Measurements from ENCODE around the gene STAMBP.
"Not testable (repeated sequence)": the region's sequence is repeated elsewhere in the genome, so short reads cannot be mapped to it uniquely, and the experiment has no call there.

The STAMBP gene

DNA sequence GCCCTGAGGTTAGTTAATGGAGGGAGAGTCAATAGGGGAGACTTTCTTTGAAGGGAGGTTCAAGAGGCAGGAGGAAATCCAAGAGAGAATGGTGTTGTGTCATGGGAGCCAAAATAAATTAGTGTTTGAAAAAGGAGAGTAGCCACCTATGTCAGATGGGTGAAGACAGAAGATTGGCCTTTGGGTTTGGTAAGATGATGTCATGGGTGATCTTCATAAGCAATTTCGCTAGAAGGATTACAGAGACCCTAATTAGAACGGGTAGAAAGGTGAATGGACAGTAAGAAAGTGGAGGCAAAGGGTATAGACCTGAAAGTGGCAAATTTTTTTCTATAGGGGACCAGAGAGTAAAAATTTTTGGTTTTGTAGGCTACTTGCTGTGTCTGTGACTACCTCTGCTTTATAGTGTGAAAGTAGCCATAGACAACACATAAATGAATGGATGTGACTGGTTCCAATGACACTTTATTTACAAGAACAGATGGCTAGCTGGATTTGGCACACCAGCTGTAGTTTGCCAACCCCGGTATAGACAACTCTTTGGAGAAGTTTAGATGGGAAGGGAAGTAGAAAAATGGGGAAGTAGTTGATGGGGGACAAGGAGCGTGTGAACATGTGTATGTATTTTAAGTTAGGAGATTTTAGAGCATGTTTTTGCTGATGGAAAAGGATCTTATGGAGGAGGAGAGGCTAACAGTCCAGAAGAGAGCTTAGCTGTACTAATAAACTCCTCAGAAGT lies 9.3 kb downstream of the STAMBP start:
- DNase-seq (ENCODE audit: low read depth), result no peak

DNA sequence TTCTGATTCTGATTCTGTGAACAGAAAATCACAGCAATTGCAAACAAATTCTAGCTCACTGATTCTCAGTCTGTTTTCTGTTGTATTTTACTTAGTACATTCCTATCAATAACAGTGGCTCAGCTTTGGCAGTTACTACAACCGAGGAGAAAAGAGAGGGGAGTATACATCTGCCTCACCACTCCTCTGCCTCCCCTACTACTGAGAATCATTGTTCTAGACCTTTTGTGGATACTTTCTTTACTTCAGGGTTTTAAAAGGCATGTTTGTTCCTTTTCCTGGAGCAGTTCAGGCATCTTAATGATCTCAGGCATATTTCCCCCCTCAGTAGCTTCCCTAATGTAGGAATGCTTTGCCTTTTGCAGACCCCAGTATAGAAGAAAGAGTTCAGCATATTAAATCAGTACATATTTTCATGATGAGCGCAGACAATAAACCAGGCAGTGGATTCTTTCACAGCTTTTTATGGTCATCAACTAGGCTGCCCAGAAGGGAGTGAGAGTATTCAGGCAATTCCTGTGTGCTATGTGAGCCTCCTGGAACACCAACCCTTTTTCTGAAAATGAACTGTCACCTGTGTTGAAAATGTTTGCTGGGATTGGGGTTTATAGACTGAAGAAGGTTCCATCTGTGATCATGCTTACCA lies 10.3 kb downstream of the STAMBP start:
- no peak for DNase-seq (ENCODE audit: low read depth)

DNA sequence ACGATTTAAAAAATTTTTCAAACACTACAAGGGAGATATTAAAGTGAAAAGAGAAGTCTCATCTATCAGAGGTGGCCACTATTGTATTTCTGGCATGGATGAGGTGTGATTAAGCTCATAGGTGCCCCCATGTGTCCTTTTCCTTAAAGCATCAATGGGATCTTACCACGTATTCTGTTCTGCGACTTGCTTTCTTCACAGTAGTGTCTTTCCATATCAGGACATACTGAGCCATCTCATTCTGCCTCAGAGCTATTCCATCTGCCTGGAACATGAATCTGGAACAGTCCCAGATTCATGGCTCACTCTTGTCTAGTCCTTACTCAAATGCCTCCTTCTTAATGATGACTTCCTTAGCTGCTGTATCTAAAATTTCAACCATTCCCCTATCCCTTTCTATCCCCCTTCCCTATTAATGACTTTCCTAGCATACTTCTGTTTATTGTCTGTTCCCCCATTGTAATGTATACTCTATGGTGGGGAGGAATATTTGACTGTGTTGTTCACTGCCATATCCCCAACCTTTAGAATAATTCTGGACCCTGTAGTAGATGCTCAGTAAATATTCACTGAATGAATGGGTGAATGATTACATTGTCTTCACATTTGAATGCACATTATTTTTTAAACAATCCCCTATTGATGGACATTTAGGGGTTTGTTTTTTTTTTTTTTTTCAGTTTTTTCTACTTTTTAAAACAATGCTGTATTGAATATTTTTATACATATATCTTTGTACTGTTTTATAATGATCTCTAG lies 11.1 kb downstream of the STAMBP start:
- DNase-seq (ENCODE audit: low read depth), result no peak

DNA sequence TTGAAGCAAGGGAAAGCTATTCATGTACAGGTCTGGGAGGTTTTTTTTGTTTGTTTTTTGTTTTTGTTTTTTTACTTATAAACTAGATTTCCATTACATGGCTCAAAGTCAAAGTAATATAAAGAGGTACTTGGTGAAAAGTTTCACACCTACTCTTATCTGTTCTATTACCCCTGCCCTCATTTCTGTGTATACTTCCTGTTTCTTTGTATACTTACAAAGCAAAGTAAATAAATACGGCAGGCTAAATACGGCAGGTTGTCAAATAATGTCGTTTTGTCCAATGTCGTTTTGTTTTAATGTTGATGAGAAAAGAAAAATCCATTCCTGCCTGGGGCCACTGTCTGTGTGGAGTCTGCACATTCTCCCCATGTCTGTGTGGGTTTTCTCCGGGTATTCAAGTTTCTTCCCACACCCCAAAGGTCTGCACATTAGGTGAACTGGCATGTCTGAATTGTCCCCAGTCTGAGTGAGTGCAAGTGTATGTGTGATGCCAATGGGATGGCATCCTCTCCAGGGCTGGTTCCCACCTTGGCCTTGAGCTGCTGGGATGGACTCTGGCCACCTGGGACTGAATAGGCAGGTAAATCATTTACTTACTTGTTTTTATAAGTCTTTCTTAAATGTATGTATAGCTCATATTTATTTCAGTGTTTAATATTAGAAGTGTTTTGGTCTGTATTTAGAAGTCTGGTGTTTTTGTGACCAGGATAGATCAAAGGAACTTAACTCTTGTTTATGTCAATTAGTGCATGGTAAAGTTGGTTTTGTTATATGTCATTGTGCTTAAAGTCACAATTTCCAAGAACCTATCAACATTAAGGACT lies 13.4 kb downstream of the STAMBP start:
- no peak for DNase-seq (ENCODE audit: low read depth)

DNA sequence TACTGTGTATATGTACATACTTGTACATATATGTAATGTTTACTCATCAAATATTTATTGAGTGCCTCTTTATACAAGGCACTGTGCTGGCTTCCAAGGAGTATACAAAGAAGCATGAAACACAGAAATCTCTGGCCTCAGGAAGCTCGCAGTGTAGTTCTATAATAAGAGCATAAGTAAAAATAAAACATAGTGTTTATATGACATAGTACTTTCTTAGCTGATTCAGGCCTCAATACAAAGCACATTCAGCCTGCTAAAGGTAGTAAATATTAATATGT lies 13.9 kb downstream of the STAMBP start:
- no peak for DNase-seq (ENCODE audit: low read depth)

DNA sequence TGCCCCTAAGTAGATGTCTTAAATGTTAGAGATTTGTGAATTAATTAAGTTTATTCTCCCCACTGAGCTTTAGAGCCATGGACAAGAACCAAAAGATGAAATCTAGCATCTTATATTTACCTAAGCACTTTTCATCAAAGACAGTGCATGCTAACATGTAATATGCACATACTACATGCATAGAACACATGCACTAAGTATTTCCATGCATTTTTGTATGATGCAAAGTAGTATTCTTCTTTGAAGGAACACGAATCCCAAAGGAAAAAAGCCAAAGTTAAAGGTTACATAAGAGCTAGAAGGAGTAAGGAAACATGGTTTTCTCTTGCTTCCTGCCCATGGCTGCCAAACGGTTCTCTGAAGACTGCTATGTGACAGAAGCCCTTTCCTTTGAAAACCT lies 15.3 kb downstream of the STAMBP start:
- no peak for DNase-seq (ENCODE audit: low read depth)

DNA sequence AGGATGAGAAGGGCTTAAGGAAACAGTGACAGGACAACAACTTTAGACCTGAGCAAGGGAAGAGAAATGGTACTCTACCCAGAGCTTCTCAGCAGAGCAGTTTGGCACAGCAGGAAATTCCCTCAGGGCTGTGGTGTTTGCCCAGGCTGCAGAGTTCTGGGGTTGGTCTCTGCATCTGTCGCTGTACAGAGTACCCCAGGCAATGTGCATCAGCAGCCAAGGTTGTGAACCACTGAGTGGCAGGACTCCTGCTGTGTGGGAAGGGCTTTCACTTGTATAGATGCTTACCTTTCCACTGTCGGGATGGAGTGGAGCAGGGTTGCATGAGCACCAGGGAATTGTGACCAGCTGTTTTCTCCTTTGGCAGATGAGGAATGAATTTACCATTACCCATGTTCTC lies 21.2 kb downstream of the STAMBP start:
- DNase-seq (ENCODE audit: low read depth), result no peak

DNA sequence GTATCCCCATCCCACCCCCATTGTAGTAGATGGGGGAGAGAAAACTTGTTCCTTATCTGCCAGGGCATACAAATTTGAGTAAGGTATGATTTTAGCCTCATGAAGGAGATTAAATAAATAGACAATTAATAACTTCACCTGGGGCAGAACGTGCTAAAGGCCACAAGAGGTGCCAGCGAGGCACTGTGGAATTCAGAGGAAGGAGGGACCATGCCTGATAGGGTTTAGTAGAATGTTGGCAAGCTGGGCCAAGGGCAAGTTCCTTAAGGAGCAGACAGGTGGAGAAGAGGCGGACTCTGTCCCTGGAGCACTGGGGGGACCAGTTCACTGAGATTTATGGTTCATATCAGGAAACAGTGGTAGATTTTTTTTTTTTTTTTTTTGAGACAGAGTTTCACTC lies 22.5 kb downstream of the STAMBP start:
- no peak for DNase-seq (ENCODE audit: low read depth)

DNA sequence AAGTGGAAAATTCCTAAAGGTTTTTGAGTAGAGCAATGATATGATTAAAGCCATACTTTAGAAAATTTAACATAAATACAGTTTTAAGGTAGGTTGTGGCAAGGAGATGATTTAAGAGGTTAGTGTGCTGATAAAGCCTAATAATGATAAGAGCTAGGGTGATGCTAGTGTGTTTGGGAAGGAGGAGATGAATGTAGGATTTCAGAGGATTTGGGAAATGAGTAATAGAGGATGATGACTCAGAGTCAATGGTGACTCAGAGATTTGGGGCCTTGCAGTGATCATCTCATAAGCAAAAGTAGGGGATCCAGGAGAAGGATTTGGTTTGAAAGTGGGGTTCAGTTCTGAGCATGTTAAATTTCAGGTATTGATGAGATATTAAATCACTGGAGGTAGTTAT lies 23.3 kb downstream of the STAMBP start:
- peak; percentile 70 for DNase-seq (ENCODE audit: low read depth)

DNA sequence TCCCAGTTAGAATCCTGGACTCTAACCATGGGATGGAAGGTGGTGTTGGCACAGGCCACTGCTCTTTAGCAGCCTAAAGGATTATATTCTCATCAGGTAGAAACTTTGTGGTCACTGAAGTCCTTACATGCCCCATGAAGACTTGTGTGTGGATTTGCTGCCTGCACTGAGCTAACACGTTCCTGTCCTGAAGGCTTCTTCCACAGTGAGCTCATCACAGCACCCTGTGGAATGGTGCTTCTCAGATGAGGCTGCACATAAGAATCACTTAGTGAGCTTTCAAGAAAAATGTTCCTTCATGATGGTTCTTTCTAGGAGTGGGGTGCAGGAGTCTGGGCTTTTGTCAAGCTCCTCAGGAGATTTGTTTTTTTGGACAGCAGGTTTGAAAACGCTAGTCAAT lies 26.8 kb downstream of the STAMBP start:
- DNase-seq (ENCODE audit: low read depth), result no peak

DNA sequence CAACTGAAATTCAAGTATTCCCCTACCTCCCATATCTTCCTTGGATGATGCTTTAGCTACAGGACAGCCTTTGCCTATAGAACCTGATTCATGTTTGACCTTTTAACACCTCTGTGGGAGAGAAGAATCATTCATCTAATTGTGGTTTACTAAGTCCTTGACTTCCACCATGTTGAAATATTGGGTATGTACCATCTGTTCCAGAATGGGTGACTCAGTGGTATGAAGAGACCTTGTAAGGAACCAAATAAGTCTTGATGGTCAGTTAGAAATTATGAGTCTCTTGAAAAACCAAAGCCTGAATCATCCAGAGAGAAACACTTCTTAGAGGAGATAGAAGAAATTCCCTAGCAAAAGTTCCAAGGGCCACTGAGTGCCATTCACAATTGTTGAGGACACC lies 27.5 kb downstream of the STAMBP start:
- DNase-seq (ENCODE audit: low read depth), result peak; percentile 87

DNA sequence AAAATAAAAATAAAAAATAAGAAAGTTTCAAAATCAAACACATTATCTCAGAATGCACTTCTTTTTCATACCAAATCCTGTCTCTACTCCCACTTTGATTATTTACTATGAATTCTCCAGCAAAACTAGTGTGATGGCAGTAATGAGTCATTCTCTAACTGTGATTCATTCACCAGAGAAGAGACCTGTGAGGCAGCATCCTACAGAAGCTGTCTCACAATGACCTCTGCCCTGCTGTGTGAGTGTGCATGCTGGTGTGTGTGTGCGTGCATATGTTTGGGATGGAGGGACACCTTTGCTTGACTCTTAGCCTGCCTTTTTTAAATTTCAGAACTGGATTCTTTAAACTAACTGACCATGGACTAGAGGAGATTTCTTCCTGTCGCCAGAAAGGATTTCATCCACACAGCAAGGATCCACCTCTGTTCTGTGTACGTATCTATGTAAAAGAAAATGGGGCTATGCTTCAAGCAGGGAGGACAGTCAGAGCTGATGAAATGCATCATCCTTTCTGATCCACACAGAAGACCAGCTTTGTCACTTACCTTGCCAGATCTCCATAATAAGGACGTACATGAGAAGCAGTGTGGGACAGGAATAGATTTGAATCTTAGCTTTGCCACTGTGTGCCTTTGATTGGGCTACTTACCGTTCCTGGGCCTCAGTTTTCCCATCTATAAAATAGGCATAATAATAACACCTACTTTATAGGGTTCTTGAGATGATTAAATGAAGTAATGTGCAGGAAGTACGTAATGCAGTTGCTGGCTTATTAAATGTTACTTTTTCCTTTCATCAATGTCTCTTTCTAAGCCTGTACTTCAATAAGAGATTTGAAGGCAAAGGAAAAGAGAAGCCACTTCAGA lies 31.2 kb downstream of the STAMBP start:
- DNase-seq (ENCODE audit: low read depth), result peak; percentile 66

DNA sequence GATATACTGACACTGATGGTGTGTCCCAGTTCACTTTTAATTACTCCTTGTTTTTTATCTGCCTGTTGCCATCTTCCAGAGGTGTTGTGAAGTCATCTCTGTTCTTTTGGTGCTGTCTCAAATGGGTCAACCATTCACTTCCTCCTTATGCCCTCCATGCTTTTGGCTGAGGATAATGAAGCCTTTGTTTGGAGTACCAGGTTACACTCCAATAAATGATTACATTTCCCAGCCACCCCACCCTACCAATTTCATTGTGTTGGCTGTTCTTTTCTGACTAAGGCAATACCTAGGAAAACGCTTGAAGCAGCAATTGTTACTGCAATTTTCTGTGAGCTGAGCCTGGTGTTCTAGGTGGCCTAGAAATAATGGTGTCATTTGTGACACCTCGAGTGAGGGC lies 34.2 kb downstream of the STAMBP start:
- no peak for DNase-seq (ENCODE audit: low read depth)

DNA sequence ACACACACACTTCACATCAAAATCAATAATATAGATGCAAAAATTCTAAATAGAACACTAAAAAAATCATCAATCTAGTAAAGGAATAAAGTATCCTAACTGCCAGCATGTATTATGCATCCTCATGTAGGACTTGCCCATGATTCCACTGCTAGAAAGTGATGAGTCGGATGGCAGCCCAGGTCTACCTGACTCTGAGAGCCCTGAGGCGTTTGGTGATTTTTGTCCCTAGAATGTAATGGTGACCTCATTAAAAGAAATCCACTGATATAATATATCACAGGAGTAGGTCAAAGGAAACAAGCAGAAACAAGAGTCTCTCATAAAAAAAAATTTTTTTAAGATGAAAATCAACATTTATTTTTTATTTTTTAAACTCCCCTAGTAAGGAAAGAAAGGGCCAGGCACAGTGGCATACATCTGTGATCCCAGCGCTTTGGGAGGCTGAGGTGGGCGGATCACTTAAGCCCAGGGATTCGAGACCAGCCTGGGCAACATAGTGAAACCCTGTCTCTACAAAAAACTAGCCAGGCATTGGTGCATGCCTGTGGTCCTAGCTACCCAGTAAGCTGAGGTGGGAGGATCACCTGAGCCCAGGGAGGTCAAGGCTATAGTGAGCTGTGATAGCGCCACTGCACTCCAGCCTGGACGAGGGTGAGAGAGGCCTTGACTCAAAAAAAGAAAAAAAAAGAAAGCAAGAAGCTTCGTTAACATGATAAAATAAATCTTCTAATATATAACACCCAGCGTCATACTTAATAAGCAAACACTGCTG lies 39.6 kb downstream of the STAMBP start:
- DNase-seq (ENCODE audit: low read depth), result no peak

DNA sequence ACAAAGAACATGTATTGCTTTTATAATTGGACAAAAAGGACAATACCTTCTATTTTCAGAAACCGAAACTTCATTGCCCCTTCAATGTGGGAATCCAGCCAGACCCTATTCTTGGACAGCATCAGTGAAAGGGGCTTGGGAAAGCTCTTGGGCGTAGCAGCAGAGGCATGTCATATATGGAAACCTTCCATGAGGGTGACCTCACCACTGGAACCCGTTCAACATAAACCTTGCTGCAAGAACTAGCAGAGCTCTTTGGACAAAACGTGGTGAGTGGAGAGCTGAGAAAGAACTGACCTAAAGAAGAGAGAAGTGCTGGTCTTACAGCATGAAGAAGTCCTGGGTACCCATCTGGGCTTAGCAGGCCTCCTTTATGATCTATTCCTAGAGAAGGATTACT lies 41.3 kb downstream of the STAMBP start:
- peak; percentile 84 for DNase-seq (ENCODE audit: low read depth)

DNA sequence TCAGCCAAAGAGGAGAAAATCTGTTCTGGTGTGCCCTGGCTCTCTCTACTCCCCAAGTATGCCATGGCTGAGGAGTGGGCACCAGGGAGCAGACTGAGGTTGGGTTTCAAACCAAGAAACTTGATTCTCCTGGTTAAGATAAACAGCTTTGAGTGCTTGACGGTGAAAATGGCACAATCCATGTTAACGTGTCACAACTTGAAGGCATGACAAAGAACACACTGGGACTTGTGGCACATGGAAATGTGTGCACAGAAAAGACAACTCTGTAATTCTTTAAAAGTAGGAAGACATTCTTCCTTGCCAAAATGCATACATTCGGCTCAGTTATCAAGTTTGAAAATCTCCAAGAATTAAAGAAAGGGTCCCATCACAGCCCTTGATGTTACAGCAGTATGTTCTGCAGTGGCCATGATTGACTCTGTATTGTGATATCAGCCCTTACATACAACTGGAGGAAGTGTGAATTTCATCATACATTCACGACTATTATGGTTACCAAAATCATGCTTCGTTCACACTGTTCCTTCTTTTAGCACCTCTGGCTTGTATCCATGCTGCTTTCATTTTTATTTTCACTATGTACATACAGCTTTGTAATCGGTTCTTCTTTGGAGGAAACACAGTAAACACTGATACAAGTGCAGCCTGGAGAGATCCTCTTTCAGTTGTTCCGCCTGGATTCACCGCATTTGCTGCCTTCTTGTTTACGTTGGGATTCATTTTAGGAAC lies 48.5 kb downstream of the STAMBP start:
- DNase-seq (ENCODE audit: low read depth), result no peak

DNA sequence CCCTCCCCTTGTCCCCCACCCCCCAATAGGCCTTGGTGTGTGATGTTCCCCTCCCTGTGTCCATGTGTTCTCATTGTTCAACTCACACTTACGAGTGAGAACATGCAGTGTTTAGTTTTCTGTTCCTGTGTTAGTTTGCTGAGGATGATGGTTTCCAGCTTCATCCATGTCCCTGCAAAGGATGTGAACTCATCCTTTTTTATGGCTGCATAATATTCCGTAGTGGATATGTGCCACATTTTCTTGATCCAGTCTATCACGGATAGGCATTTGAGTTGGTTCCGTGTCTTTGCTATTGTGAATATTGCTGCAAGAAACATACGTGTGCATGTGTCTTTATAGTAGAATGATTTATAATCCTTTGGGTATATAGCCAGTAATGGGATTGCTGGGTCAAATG lies 49.2 kb downstream of the STAMBP start:
- DNase-seq (ENCODE audit: low read depth), result not testable (repeated sequence)

DNA sequence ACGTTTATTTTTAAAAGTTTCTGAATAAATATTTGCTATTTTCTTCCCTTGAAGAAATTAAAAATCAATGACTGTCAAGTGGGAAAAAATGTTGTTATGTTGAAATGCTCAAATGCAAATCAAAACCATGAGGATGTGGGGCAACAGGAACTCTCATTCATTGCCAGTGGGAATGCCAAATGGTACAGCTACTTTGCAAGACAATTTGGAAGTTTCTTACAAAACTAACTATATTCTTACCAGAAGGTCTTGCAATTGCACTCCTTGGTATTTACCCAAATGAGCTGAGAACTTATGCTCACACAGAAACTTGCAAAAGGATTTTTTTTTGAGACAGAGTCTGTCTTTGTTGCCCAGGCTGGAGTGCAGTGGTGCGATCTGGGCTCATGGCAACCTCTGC lies 56.6 kb downstream of the STAMBP start:
- no peak for DNase-seq (ENCODE audit: low read depth)

DNA sequence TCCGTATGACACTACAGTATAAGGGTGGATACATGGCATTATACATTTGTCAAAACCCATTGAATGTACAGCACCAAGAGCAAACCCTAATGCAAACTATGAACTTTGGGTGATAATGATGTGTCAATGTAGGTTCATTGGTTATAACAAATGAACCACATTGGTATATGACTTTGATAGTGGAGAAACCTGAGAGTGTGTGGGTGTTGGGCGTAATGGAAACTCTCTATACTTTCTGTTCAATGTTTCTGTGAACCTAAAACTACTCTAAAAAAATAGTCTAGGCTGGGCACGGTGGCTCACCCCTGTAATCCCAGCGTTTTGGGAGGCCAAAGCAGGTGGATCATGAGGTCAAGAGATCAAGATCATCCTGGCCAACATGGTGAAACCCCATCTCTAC lies 57.6 kb downstream of the STAMBP start:
- DNase-seq (ENCODE audit: low read depth), result no peak

Measured in stromal cell of bone marrow (primary cell).